Measurements from ENCODE around the gene ERN1.

The ERN1 gene

DNA sequence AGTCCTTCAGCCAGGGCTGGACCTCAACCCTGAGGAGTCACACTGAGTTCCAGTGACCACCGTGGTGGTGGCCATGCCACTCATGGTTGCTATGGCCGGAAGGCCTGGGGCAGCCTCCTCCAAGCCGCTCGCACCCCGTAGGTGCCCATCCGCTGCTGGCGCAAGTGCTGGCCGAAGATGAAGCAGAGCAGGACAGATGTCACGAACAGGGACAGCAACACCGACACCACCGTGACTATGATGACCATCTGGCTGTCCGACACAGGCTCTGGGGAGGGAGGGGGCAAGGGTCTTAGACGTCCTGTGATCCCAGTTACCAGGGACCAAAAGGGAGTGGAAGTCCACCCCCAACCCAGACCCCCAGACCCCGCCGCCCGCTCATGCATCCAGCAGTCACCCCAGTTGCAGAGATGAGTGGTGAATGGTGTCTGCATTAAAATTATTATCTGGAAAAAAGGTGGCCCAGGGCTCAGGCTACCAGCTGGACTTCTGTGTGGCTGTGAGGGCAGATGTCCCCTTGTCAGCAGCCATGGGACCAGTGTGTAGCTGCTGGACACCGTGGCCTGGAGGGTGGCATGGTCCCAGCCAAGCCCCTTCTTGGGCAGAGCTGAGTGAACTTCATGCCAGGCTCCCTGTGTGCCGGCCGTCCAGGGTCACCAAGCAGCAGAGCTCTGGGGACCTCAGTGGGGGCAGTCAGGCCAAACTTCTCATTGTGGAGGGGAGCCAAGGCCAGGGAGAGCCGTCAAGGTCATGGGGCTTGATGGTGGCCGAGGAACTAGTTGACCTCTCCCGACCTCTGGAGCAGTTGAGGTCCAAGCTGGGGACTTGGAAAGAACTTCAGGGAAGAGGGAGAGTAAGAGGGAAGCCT is 127.1 kb downstream of the ERN1 start:
- Mint-ChIP-seq H3K36me3 (no peaks in the 10 kb centered on the region), H3K4me3 (no peak overlapping the region), H3K27ac (peak overlapping the region; percentile 28), H3K27me3 (no peaks in the 10 kb centered on the region), H3K9me3 (ENCODE audit: low read depth) (no peaks in the 10 kb centered on the region), H3K4me1 (ENCODE audit: low read depth) (peaks cover 26% of the 10 kb centered on the region)

DNA sequence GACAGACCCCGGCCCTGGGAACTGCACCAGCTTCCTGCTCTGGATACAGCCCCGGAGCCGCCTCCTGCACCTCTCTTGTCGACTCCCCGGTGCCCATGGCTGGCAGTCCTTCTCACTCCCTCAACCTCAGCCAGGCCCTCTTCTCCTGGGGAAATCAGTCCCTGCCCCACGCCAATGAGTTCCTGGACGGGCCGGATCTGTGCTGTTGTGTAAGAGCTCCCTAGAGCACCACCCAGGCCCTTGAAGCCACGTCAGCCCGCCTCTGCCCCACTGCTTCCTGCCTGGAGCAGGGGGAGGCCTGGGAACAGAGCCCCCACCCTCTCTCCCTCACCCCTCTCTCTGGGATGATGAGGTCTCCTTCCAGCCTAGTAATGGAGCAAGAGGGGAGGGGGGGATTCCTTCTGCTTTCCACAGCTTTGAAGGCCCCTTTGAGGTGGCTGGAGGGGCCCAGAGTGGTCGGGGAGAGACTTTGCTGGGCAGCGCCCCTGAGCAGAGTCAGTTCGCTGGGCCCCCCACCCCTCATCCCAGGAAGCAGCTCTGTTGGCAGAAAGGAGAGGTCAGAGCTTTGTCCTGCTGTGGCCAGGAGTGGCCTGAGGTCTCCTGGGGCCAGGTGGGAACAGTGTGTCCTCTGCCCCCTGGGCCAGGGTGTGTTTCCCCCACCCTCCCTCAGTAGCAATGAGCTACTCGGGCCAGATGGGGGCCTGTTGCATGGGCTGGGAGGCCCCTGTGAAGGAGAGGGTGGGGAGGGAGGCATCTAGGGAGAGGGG is 128.0 kb downstream of the ERN1 start:
- Mint-ChIP-seq H3K27ac (no peak overlapping the region), H3K9me3 (ENCODE audit: low read depth) (no peaks in the 10 kb centered on the region), H3K4me3 (no peak overlapping the region), H3K4me1 (ENCODE audit: low read depth) (peaks cover 27% of the 10 kb centered on the region), H3K27me3 (no peaks in the 10 kb centered on the region), H3K36me3 (no peaks in the 10 kb centered on the region)

DNA sequence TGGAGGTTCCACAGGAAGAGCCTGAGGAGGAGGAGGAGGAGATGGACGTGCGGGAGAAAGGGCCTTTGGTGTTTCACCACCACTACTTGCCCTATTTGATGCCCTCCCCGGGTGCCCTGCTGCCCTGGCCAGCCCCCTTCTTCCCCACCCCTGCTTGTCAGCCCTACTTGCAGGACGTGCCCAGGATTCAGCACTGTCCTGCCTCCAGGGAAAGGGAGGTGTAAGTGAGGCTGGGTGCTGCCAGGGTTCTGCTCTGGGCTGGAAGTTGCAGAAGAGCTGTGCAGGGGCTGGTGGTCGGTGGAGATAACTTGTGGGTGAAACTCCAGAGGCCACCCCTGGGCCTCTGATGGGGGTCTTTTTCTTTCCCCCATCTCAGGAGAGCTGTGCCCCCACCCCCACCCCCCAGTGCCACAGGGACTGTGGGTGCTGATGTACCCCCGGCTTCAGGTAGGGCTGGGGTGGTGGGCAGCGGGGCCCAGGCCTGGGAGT is 128.8 kb downstream of the ERN1 start:
- Mint-ChIP-seq H3K9me3 (ENCODE audit: low read depth) (no peaks in the 10 kb centered on the region), H3K4me1 (ENCODE audit: low read depth) (peaks cover 24% of the 10 kb centered on the region), H3K27me3 (no peaks in the 10 kb centered on the region), H3K27ac (no peak overlapping the region), H3K4me3 (no peak overlapping the region), H3K36me3 (no peaks in the 10 kb centered on the region)

DNA sequence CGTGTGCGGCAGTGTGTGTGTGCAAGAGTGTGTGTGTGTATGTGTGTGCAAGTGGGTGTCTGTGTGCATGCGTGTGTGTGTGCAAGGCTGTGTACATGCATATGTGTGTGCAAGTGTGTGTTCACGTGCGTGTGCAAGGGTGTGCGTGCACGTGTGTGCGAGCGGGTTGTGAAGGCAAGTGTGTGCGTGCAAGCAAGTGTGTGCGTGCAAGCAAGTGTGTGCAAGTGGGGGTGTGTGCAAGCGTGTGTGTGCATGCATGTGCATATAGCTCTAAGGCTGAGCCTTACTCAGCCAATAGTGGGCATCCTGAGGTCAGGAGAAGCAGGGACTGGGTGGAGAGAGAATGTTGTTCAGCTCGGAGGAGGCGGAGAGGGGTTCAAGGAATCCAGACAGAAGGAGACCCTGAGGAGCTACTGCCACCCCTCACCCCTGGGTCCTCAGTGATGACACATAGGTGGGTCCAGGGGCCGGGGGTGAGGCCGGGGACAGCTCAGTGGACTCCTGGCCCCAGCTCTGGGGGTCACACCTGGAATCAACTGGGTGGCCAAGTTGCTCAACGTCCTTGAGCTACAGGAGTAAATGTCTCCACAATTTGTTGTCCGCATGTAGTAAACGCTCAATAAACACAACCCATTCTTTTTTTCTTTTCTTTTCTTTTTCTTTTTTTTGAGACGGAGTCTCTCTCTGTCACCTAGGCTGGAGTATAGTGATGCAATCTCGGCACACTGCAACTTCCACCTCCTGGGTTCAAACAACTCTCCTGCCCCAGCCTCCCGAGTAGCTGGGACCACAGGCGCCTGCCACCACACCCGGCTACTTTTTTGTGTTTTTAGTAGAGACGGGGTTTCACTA is 130.0 kb downstream of the ERN1 start:
- Mint-ChIP-seq H3K4me3 (peak overlapping the region; percentile 80), H3K27ac (no peak overlapping the region), H3K36me3 (no peaks in the 10 kb centered on the region), H3K27me3 (no peaks in the 10 kb centered on the region), H3K9me3 (ENCODE audit: low read depth) (no peaks in the 10 kb centered on the region), H3K4me1 (ENCODE audit: low read depth) (peaks cover 20% of the 10 kb centered on the region)

DNA sequence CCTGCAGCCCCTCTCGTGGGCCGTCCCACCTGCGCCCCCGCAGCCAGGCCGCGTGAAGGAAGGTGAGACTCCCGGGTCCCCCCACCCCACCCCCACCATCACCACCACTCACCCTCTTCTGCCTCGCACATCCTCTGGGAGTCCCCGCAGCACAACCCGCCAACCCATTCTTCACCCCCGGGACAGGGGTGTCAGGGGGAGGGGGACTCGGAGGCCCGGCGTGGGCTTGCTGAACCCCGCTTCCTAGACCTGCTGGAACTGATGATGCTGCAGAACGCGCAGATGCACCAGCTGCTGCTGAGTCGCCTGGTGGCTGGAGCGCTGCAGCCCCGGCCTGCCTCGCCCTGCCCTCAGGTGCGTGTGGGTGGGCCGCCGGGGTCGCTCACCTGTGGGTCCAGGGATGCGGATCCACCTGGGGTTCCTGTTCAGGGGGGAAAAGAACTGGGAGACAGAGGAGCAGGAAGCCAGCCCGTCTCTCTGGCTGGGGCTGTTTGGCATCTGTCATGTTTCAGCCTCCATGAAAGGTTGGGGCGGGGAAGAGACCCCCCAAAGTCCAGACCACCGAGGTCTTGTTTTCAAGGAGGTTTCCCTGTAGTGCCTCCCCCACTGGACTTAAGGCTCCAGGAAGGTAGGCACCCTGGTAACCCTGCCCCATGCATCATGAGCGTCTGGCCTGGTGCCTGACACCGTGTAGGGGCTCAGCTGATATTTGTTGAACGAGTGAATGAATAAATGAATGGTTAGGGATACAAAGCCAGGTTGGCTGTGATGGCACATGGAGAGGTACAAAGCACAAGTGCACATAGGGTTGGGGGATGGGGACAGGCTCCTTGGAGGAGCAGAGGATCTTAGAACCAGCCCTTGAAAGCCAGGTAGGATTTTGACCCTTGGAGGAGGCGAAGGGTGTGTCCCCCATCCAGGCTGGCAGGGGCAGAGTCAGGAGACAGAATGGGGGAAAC is 130.9 kb downstream of the ERN1 start:
- Mint-ChIP-seq H3K27me3 (no peaks in the 10 kb centered on the region), H3K4me3 (peak overlapping the region; percentile 80), H3K27ac (no peak overlapping the region), H3K4me1 (ENCODE audit: low read depth) (peaks cover 21% of the 10 kb centered on the region), H3K9me3 (ENCODE audit: low read depth) (no peaks in the 10 kb centered on the region), H3K36me3 (no peaks in the 10 kb centered on the region)

DNA sequence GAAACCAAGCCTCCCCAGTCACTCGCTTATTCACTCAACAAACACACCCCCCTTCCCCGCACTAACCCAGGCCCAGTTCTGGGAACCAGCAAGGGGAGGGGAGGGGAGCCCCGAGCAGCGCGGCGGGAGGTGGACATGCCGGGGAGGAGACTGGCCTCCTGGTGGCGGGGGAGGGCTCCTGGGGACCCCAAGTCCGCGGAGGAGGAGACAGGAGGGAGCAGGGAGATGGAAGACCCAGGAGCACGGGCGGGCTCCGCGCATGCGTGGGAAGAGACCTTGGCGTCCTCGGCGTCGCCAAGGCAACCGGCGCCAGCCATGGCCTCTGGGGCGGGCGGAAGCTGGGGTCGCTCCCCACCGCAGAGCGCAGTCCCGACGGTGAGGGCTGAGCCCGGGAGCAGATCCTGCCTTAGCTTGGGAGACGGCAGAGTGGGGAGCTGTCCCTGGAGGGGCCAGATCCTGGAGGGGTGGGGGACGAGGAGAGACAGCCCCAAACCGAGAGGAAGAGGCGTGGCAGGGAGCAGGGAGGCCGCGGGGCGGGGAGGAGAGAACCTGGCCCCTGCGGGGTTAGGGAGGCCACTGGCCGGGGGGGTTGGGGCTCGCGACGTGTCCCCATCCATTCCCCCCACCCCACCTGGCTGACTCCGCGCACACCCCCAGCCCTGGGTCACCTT is 131.8 kb downstream of the ERN1 start, which contains the start of gene PRR29:
Gene PRR29, plus strand, starts transcription at position 302 of the 671 bp plus-strand sequence. Its CDS starts 14 bp downstream, at position 316.
- Mint-ChIP-seq H3K27ac (peak within 1 kb of the TSS; percentile 22), H3K27me3 (no peaks in the 10 kb centered on the region), H3K9me3 (ENCODE audit: low read depth) (no peaks in the 10 kb centered on the region), H3K4me3 (peak within 1 kb of the TSS; percentile 86), H3K4me1 (ENCODE audit: low read depth) (peaks cover 28% of the 10 kb centered on the region), H3K36me3 (no peaks in the 10 kb centered on the region)

DNA sequence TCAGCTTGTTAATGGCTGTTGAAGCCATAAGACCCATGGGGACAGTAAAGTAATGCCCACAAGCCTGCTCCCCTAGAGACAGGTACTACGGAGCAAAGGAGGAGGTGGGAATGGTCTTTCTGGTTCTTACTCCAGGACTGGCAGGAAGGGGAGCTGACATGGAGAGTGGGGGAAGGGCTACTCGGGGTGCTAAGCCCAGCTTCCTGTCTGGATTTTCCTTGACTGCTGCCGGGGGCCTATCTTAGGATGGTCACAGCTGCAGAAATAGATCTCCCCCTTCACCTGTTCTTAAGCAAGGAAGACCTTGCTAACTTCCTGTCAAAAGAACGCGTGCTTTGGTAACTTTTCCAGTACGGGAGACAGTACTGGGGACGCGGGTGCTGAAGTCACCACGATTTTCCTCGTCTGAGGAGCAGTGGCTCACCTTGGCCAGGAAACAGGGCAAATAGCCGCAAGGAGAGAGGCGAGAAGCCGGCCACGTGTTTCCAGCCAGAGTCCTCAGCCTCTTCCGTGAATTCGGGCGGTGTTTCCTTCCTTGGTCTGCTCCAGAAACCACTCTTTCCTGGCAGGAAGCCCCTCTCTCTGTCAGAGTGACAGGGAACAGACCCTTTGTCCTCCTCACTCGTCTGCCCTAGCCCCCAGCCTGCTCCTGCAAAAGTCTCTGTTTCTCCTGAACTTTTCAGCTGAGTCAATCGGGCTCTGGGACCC is 132.4 kb downstream of the ERN1 start:
- H3K36me3 Mint-ChIP-seq, result no peaks in the 10 kb centered on the region
- no peaks in the 10 kb centered on the region for H3K27me3 Mint-ChIP-seq
- H3K9me3 Mint-ChIP-seq (ENCODE audit: low read depth), result no peaks in the 10 kb centered on the region
- H3K4me1 Mint-ChIP-seq (ENCODE audit: low read depth), result peaks cover 31% of the 10 kb centered on the region
- H3K4me3 Mint-ChIP-seq, result peak overlapping the region; percentile 86
- H3K27ac Mint-ChIP-seq, result no peak overlapping the region

DNA sequence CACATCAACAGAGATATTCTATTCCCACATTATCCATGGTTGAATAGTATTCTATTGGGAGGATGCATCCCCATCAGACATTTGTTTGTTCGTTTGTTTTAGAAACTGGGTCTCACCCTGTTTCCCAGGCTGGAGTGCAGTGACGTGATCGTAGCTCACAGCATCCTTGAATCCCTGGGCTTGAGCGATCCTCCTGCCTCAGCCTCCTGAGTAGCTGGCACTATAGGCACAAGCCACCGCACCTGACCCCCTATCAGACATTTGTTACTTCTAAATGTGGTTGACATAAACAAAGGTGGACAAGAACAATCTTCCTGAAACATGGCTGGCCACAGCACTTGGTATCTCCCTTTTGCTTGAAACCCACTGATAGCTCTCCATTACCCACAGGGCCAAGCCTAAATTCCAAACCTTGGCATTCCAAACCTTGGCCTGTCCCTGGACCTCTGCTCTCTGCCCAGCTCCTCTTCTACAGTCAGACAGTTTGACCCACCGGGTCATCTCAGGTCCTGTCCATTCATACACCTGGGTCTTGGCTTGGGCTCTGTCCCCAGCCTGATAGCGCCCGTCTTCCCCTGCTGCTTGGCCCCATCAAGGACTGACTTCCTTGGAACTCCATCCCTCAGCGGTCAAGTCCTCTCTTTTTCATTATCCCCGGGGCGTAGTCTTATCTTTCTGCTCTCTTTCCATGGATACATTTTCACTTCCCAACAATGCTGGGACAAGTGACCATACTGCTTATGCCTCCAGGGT is 133.3 kb downstream of the ERN1 start:
- Mint-ChIP-seq H3K4me1 (ENCODE audit: low read depth) (peaks cover 39% of the 10 kb centered on the region), H3K27ac (no peak overlapping the region)

DNA sequence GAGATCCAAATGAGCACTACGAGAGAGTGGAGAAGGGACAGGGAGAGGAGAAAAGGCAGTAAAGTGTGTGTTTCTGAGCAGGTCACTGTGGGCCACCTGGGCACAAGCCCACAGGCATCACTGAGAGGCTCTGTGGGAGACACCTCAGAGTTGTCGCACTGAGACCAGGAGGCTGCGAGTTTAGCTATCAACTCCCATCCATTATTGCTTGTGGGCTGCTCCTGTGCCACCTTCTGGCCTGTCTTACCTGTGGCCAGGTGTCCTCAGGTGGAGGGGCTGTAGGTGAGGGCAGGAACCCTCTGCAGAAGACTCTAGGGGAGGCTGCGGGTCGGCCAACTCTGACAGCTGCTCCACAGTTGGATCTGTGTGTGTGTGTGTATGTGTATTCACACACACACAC is 134.3 kb downstream of the ERN1 start:
- H3K27ac Mint-ChIP-seq, result peak overlapping the region; percentile 76
- H3K27me3 Mint-ChIP-seq, result no peaks in the 10 kb centered on the region
- peaks cover 39% of the 10 kb centered on the region for H3K4me1 Mint-ChIP-seq (ENCODE audit: low read depth)
- no peaks in the 10 kb centered on the region for H3K9me3 Mint-ChIP-seq (ENCODE audit: low read depth)
- H3K36me3 Mint-ChIP-seq, result no peaks in the 10 kb centered on the region
- no peak overlapping the region for H3K4me3 Mint-ChIP-seq

More for the DNA sequence above, 133.3 kb downstream of the ERN1 start:
- peak overlapping the region; percentile 86 for H3K4me3 Mint-ChIP-seq
- no peaks in the 10 kb centered on the region for H3K9me3 Mint-ChIP-seq (ENCODE audit: low read depth)
- no peaks in the 10 kb centered on the region for H3K36me3 Mint-ChIP-seq
- H3K27me3 Mint-ChIP-seq, result no peaks in the 10 kb centered on the region

DNA sequence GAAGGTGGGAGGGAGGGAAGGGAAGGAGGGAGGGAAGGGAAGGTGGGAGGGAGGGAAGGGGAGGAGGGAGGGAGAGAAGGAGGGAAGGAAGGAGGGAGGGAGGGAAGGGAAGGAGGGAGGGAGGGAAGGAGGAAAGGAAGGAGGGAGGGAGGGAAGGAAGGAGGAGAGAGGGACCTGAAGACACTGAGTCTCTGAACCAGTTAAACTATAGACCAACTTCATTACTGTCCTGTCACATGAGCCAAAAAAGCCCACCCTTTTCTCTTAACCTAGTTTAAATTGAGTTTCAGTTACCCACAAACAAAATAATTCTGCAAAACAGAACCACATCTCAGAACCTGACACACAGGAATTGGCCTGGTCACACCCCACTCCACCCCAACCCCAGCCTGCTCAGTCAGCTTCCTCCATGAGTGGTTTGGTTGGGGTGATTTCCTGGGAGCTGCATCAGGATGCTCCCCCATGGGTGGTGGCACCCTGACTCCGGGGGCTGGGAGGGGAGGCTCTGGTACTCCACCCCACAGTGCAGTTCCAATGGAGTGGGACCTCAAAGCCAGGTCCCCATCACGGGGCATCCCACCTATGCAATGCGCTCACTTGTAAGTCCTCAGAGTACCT is 136.5 kb downstream of the ERN1 start:
- H3K27ac Mint-ChIP-seq, result no peak overlapping the region
- peaks cover 39% of the 10 kb centered on the region for H3K4me1 Mint-ChIP-seq (ENCODE audit: low read depth)
- H3K4me3 Mint-ChIP-seq, result no peak overlapping the region
- H3K27me3 Mint-ChIP-seq, result no peaks in the 10 kb centered on the region
- no peaks in the 10 kb centered on the region for H3K36me3 Mint-ChIP-seq
- no peaks in the 10 kb centered on the region for H3K9me3 Mint-ChIP-seq (ENCODE audit: low read depth)

DNA sequence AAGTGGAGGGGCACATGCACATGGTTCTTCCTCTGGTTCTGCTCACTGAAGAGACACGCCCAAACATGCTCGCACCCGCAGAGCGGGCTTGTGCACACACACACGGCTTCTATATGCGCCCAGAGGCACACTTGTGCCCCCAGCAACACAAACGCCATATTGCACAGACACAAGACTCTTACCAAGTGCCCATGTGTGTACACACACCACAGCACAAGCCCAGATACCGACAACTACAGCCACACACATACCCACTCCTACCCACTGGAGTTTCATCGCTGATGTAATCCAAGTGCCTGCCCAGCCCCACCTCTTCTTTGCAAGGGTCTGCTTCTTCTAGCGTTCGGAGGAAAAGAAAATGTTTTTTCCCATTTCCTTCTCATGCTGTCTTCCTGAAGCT is 138.3 kb downstream of the ERN1 start:
- no peaks in the 10 kb centered on the region for H3K36me3 Mint-ChIP-seq
- H3K4me3 Mint-ChIP-seq, result no peak overlapping the region

More for the DNA sequence above, 138.3 kb downstream of the ERN1 start:
- Mint-ChIP-seq H3K4me1 (ENCODE audit: low read depth) (peaks cover 35% of the 10 kb centered on the region), H3K9me3 (ENCODE audit: low read depth) (no peaks in the 10 kb centered on the region), H3K27me3 (no peaks in the 10 kb centered on the region), H3K27ac (no peak overlapping the region)
